Measurements from ENCODE around the gene PHAF1. TPM values are rescaled to one million over a fixed set of nuclear protein-coding genes. Genes with fewer than 3 reads are reported as not detected.

The PHAF1 gene
- total and polyA plus RNA-seq, 2 of the 13 experiments (the other 11 are each of a cell fraction or from before 2014, with no cell fraction given): 48.3 to 174 TPM

GRCh38 chr16:67170168-67170948 is 60.6 kb downstream of the PHAF1 start, which contains the start of gene NOL3 (continued):
- 0 out of 2 replicates have a peak, but pooled peaks have one; percentile 41 for TF ChIP-seq CREM (IDR thresholded peaks at IDR 0.05)
- TF ChIP-seq CREM (CRISPR knock-in tag; IDR thresholded peaks at IDR 0.05): no peak
- TF ChIP-seq MXI1 (IDR thresholded peaks at IDR 0.05; ENCODE audit: borderline replicate concordance, low read depth, low read length): peak; percentile 57; the same call in 1 of the 3 replicates
- TF ChIP-seq ZMAT5 (CRISPR knock-in tag; IDR thresholded peaks at IDR 0.05; ENCODE audit: borderline replicate concordance, low read depth): no peak
- TF ChIP-seq HMGXB3 (CRISPR knock-in tag; IDR thresholded peaks at IDR 0.05; ENCODE audit: borderline replicate concordance): peak; percentile 16; the same call in 1 of the 2 replicates
- TF ChIP-seq FOXK1 (CRISPR knock-in tag; IDR thresholded peaks at IDR 0.05; ENCODE audit: borderline replicate concordance, low read depth): 0 out of 2 replicates have a peak, but pooled peaks have one; percentile 25
- peak; percentile 42; the same call in 1 of the 2 replicates for TF ChIP-seq ZNF331 (CRISPR knock-in tag; IDR thresholded peaks at IDR 0.05)
- peak in 1 of 2 experiments; percentile 45; a peak in 1 of 4 replicates for TF ChIP-seq POLR2A (IDR thresholded peaks at IDR 0.05; ENCODE audit: insufficient read depth in 1 of 2, low read depth in 2 of 2, low read length in 2 of 2)
- 0 out of 2 replicates have a peak, but pooled peaks have one; percentile 24 for TF ChIP-seq CHCHD3 (CRISPR knock-in tag; IDR thresholded peaks at IDR 0.05)
- TF ChIP-seq HOXD1 (CRISPR knock-in tag; IDR thresholded peaks at IDR 0.05): peak; percentile 49; the same call in 1 of the 2 replicates
- peak; percentile 83 for TF ChIP-seq ZSCAN21 (CRISPR knock-in tag; IDR thresholded peaks at IDR 0.05; ENCODE audit: borderline replicate concordance)
- TF ChIP-seq TRAFD1 (CRISPR knock-in tag; IDR thresholded peaks at IDR 0.05; ENCODE audit: borderline replicate concordance): peak; percentile 87; the same call in 1 of the 2 replicates
- TF ChIP-seq ZNF253 (CRISPR knock-in tag; IDR thresholded peaks at IDR 0.05; ENCODE audit: borderline replicate concordance): 0 out of 2 replicates have a peak, but pooled peaks have one; percentile 68
- 0 out of 2 replicates have a peak, but pooled peaks have one; percentile 12 for TF ChIP-seq ZNF691 (CRISPR knock-in tag; IDR thresholded peaks at IDR 0.05; ENCODE audit: borderline replicate concordance, low read depth)
- TF ChIP-seq HOMEZ (CRISPR knock-in tag; IDR thresholded peaks at IDR 0.05; ENCODE audit: low read depth): no peak; the same call in 1 of the 2 replicates
- TF ChIP-seq RBM22 (optimal IDR thresholded peaks at IDR 0.05; ENCODE audit: low read length): no peak
- 0 out of 2 replicates have a peak, but pooled peaks have one; percentile 67 for TF ChIP-seq BCL3 (CRISPR knock-in tag; IDR thresholded peaks at IDR 0.05)

Data from HepG2 (cell line).